Measurements from ENCODE around the gene GHITM.
"Not testable (repeated sequence)": the region's sequence is repeated elsewhere in the genome, so short reads cannot be mapped to it uniquely, and the experiment has no call there.

The GHITM gene

GRCh38 chr10:84147347-84147746 is 8.0 kb downstream of the GHITM start:
- DNase-seq (ENCODE audit: low read depth, low spot score) = no peak

- not testable (repeated sequence) for DNase-seq (ENCODE audit: low read depth, low spot score)
Measured at GRCh38 chr10:84148006-84148597, 8.8 kb downstream of the GHITM start.

- no peak for DNase-seq (ENCODE audit: low read depth, low spot score)
Measured at GRCh38 chr10:84149854-84150253, 10.5 kb downstream of the GHITM start.

GRCh38 chr10:84152769-84153168 is 13.5 kb downstream of the GHITM start:
- no peak for DNase-seq (ENCODE audit: low read depth, low spot score)

GRCh38 chr10:84155521-84155920 is 16.2 kb downstream of the GHITM start:
- no peak for DNase-seq (ENCODE audit: low read depth, low spot score)

GRCh38 chr10:84156009-84156408 is 16.7 kb downstream of the GHITM start:
- DNase-seq (ENCODE audit: low read depth, low spot score) = no peak

GRCh38 chr10:84156768-84157167 is 17.5 kb downstream of the GHITM start:
- no peak for DNase-seq (ENCODE audit: low read depth, low spot score)

- DNase-seq (ENCODE audit: low read depth, low spot score) = no peak
Measured at GRCh38 chr10:84158061-84158460, 18.8 kb downstream of the GHITM start.

GRCh38 chr10:84158550-84158949 is 19.2 kb downstream of the GHITM start:
- DNase-seq (ENCODE audit: low read depth, low spot score) = no peak

- no peak for DNase-seq (ENCODE audit: low read depth, low spot score)
Measured at GRCh38 chr10:84159076-84159685, 19.9 kb downstream of the GHITM start.

- DNase-seq (ENCODE audit: low read depth, low spot score) = no peak
Measured at GRCh38 chr10:84160663-84161362, 21.5 kb downstream of the GHITM start.

- no peak for DNase-seq (ENCODE audit: low read depth, low spot score)
Measured at GRCh38 chr10:84163996-84164395, 24.7 kb downstream of the GHITM start.

GRCh38 chr10:84164442-84164841 is 25.1 kb downstream of the GHITM start:
- DNase-seq (ENCODE audit: low read depth, low spot score) = no peak

GRCh38 chr10:84166620-84167288 is 27.4 kb downstream of the GHITM start:
- no peak for DNase-seq (ENCODE audit: low read depth, low spot score)

GRCh38 chr10:84167289-84167653 is 28.0 kb downstream of the GHITM start:
- DNase-seq (ENCODE audit: low read depth, low spot score) = not testable (repeated sequence)

GRCh38 chr10:84168382-84168781 is 29.1 kb downstream of the GHITM start:
- DNase-seq (ENCODE audit: low read depth, low spot score) = not testable (repeated sequence)

GRCh38 chr10:84171237-84171636 is 31.9 kb downstream of the GHITM start:
- DNase-seq (ENCODE audit: low read depth, low spot score) = not testable (repeated sequence)

- not testable (repeated sequence) for DNase-seq (ENCODE audit: low read depth, low spot score)
Measured at GRCh38 chr10:84171700-84172466, 32.6 kb downstream of the GHITM start.

- DNase-seq (ENCODE audit: low read depth, low spot score) = no peak
Measured at GRCh38 chr10:84172467-84173356, 33.4 kb downstream of the GHITM start.

GRCh38 chr10:84173501-84173929 is 34.2 kb downstream of the GHITM start, which contains the start of gene GPR15LG:
GPR15LG (plus strand) TSS chr10:84173801; CDS start chr10:84173852, 51 bp downstream.
- DNase-seq (ENCODE audit: low read depth, low spot score) = no peak

- no peak for DNase-seq (ENCODE audit: low read depth, low spot score)
Measured at GRCh38 chr10:84175436-84175835, 36.1 kb downstream of the GHITM start.

All from activated naive CD8-positive, alpha-beta T cell treated with anti-CD3 and anti-CD28 coated beads, Interleukin-2, amount 50 U/mL, for 16 hours (primary cell).